NCI-H2171 (cell line): Measurements from ENCODE around the gene CRB2.

Source experiments
- DNase-seq: peaks from one replicate; lab custom pipeline; 2025; lab: John Stamatoyannopoulos, UW

CRB2 gene

GRCh38 chr9:123406691-123407216 is 50.8 kb downstream of the CRB2 start:
- DNase-seq = peak; percentile 59

DNA sequence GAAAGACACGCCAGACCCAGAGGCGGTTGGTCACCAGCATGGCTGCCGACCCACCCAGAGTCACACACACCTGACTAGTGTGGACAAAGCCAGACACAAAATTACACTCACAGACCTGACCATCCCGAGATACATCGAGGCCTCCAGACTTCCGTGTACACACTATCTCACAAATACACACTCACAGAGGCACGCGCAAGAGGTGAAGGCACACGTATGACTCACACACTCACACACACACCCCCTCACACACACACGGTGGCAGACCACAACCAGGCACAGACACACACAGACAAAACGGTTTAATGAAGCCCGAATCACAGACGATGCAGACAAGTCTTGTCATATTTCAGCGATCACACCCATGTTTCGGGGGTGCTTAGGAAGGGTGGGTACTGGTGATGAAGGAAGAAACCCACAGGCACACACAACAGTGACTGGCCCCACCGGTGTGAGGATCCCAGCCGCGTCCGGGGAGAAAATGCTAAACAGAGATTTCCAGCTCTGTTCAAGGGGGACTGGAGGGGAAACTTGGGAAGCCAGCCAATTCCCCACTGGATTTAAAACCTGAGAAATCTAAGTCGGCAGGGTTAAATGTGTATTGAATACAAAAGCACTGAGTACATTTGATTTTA is 51.3 kb downstream of the CRB2 start:
- DNase-seq = no peak

GRCh38 chr9:123408313-123409262 is 52.6 kb downstream of the CRB2 start:
- no peak for DNase-seq

GRCh38 chr9:123410281-123410910 is 54.4 kb downstream of the CRB2 start:
- no peak for DNase-seq

DNA sequence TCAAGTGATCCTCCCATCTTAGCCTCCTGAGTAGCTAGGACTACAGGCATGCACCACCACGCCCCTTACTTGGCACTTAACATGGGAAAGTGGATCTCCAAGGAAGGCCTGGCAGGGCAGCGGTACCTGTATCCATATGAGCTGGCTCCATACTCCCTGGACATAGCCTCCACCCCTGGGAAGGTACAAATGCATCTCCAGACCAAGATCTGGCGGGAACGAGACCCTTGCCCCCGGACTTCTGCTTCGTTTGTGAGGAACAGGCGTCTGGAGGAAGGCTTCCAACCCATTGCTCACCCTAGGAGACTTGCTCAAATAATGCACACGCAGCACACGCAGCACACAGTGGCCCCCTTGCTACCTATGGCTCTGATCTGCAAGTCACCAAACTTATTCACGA is 55.2 kb downstream of the CRB2 start:
- DNase-seq = no peak

GRCh38 chr9:123411636-123412035 is 55.6 kb downstream of the CRB2 start:
- no peak for DNase-seq

DNA sequence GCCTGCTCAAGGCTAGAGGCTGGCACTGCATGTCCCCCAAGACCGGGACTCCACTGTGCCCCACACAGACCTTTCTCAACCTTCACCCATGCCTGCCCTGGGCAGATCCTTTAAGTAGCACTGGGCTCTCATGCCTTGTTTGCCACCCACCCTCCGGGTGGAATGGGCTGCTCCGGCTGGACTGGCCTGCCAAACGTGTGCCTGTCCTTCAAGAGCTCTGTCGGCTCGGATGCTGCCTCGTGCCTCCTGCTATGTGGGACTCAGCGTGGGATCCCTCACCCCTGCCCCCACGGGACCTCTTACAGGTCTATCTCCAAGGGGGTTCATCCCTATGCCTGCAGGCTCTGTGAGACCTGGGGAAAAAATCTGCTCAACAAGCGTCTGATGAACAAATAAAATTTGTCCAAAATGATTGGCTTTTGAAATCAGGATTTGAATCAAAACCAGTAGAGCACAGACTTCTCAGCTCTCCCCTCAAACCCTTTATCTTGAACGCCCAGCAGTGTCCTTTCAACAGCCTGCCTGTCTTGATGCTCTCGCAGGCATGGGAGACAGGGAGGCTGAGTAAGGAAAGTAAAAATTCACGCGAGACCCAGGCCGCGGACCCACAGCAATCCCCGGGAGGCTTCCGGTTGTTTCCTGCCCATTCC is 56.3 kb downstream of the CRB2 start:
- DNase-seq = no peak

GRCh38 chr9:123414204-123414603 is 58.2 kb downstream of the CRB2 start:
- no peak for DNase-seq

- peak; percentile 8 for DNase-seq
Measured at GRCh38 chr9:123414936-123415930, 59.2 kb downstream of the CRB2 start.

GRCh38 chr9:123416176-123416575 is 60.2 kb downstream of the CRB2 start:
- DNase-seq = no peak

DNA sequence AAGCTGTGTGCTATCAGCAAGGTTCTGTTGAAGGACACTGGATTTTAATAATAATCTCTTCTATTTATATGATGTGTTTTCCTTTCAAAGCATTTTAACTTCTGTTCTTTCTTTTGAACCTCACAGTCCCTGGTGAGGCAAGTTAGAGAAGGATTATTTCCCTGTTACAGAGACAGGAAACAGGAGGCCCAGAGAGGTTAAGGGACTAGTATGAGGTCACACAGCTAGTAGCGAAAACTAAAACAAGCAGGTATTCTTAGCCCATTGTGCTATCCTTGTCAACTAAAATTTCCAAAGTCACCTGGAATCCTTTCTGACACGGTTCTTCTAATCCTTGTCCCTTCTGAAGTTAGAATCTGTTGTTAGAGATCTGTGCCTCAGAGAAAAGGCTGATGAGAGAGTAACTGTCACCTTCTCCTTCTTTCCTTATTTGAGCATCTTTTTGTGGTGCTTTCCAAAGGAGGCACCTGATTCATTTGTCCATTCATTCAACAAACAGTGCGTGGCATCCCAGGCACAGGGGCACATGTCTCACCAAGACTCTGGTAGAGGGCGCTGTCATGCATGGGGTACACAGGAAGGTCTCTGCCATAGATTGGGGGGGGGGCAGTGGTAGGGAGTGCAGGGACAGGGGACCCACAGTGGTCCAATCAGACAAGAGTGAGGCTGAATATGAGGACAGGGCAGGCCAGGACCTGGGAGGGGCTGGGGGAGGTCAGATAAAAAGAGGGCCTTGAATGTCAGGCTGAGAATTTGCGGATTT is 61.5 kb downstream of the CRB2 start:
- no peak for DNase-seq

GRCh38 chr9:123418052-123418430 is 62.0 kb downstream of the CRB2 start:
- DNase-seq = no peak

DNA sequence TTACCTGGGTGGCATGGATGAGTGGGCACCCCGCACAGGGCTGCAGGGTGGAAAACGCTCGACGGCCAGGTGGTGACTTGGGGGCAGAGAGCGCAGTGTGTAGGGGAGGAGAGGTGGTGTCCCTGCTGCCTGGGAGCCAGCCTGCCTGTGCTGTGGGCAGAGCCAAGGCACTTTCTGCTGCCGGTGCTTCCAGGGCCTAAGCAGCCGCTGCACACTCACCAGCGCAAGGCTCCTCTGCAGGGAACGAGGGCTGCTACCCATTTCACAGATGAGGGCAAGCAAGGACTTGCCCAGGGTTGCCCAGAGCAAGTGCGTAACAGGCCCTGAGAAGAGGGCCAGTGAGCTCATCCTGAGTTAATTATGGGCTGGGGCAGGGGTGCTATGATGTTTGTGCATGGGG is 62.5 kb downstream of the CRB2 start:
- DNase-seq = no peak

GRCh38 chr9:123419091-123419490 is 63.1 kb downstream of the CRB2 start:
- no peak for DNase-seq

DNA sequence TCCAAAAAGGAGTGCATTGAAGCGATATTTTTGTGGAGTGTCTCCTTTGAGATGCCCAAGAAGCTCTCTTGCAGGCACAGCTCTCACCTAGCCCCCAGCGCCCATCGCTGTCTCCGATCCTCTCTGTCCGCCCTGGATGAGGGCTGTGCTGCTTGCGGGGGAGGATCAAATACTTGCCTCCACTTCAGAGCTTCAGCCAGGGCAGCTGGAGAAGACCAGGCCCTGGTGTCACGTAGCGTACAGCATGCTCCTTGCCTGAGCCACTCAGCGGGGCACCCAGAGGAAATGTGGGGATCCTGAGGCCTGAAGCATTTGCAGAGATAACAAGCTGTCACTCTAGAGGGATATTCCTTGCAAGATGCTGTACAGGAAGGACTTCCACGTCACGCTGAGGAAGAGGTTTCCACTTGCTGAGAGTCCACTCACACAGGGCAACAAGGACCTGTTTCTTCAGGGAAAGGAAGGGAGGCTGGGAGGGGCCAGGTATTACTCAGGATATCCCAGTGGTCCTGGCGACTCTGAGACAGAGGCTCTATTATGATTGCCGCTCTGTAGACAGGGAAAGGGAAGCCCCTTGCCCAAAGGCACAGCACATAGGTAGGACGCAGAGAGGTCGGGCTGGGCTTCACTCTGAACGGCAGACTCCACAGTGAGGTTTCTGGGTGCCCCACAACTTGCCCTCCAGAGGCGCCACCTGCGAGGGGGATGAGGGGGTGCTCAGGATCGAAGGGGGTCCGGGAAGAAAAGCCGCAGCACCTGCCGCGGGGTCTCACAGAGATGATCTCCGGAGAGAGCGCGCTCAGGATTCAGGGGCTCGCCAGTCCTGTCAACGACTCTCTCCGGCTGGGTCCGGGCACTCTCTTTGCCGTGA is 64.0 kb downstream of the CRB2 start:
- DNase-seq = no peak

GRCh38 chr9:123420592-123421111 is 64.7 kb downstream of the CRB2 start:
- no peak for DNase-seq

- DNase-seq = no peak
Measured at GRCh38 chr9:123421186-123421585, 65.2 kb downstream of the CRB2 start.

DNA sequence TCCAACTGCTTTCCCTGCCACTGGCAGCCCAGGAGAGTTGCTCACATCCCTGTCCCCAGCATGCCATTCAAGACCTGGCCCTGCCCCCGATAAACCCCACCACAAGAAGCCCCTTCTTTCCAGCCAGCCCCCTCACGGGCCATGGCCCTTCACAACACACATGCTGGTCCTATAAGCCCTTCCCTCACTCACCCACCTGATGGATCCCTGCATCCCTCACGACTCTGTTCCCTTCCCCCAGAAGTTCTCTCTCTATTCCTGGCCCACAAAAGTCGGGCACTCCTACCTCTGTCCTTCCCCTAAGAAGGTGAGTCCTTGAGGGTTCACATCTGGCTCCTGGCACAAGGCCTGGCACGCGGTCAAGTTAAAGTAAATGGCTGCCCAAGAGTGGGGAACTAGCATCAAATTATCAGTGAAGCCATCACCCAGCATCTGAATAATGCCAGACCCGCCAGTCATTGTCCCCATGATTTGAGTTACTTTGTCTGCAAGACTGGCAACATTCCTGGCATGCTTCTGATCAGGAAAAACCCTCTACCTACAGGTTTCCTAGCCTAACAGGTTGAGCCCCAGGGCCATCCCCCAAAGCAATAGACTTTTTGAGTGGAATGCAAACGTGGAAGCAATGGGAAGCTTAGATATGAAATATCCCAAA is 65.9 kb downstream of the CRB2 start:
- no peak for DNase-seq
